Activated CD4-positive, alpha-beta T cell treated with anti-CD3 and anti-CD28 coated beads for 36 hours (primary cell): Measurements from ENCODE around the gene MAST4. TPM values are rescaled to one million over a fixed set of nuclear protein-coding genes. Genes with fewer than 3 reads are reported as not detected.

Experiments used
- ATAC-seq: fragments of 200-7000 bp; cut with Tn5 transposase; one replicate; pipeline ENCODE4 v1.10.0; 2021; ENCODE audit warnings: mild to moderate bottlenecking, moderate library complexity
- CTCF ChIA-PET: fragments of 350-600 bp; sonication (Branson Sonifier 250); formaldehyde crosslinking; loops from one replicate; lab custom pipeline; 2021; ENCODE audit warnings: antibody characterized with exemption; lab: Charles Lee
- POLR2A ChIA-PET: fragments of 350-600 bp; sonication (Branson Sonifier 250); formaldehyde crosslinking; loops from one replicate; lab custom pipeline; 2021; ENCODE audit warnings: antibody characterized with exemption, inconsistent platforms; lab: Charles Lee
- DNase-seq: peaks from one replicate; pipeline ENCODE4 v3.0.0-alpha.2; 2020
- H3K27ac Mint-ChIP-seq: one replicate; pipeline ENCODE4 v1.8.0; 2021; ENCODE audit warnings: mixed read lengths
- H3K27me3 Mint-ChIP-seq: one replicate; pipeline ENCODE4 v1.8.0; 2021; ENCODE audit warnings: mixed read lengths
- H3K36me3 Mint-ChIP-seq: one replicate; pipeline ENCODE4 v1.8.0; 2021; ENCODE audit warnings: low read depth, mixed read lengths
- H3K4me1 Mint-ChIP-seq: one replicate; pipeline ENCODE4 v1.8.0; 2021; ENCODE audit warnings: mixed read lengths
- H3K4me3 Mint-ChIP-seq: one replicate; pipeline ENCODE4 v1.8.0; 2021; ENCODE audit warnings: mild to moderate bottlenecking, moderate library complexity, mixed read lengths
- H3K9me3 Mint-ChIP-seq: one replicate; pipeline ENCODE4 v1.8.0; 2021; ENCODE audit warnings: low read depth, mixed read lengths
- intact Hi-C, 2 experiments: fragments of 100-400 bp; cut with DNase I in 1 of 2; cut with micrococcal nuclease in 1 of 2; formaldehyde crosslinking; loops; one replicate each; pipeline versions ENCODE4 v1.14.2 to v1.15.1; 2022 to 2024; cut with DNase I, micrococcal nuclease
- total RNA-seq, 2 experiments: library from RNA; stranded (reverse); gene quantifications; one replicate each; pipeline ENCODE4 v1.2.3, GENCODE V29; 2021

MAST4 gene
- total RNA-seq, 2 experiments from 2014 or later: 19.2 to 26.7 TPM

- Mint-ChIP-seq H3K27me3 (no peaks in the 10 kb centered on the region), H3K9me3 (no peaks in the 10 kb centered on the region), H3K4me1 (peaks cover 49% of the 10 kb centered on the region), H3K27ac (peak overlapping the region; percentile 86), H3K4me3 (no peak overlapping the region), H3K36me3 (no peaks in the 10 kb centered on the region)
- CTCF ChIA-PET: interaction anchor here (0.6 to 2.8 kb wide), 8 partner anchors 31 to 65 kb away, joined by 3 to 9 read pairs (median 4); no protein-coding TSS in a partner anchor
- POLR2A ChIA-PET: no interaction called here
- ATAC-seq (no peak), DNase-seq (no peak)
- intact Hi-C loops: no loop called here
Observed at GRCh38 chr5:67214707-67215447, 618.7 kb downstream of the MAST4 start.

GRCh38 chr5:67215519-67216471, 619.6 kb downstream of the MAST4 start:
- ATAC-seq: peak; percentile 97
- no peaks in the 10 kb centered on the region for H3K36me3 Mint-ChIP-seq
- H3K27me3 Mint-ChIP-seq: no peaks in the 10 kb centered on the region
- peak overlapping the region; percentile 56 for H3K4me3 Mint-ChIP-seq
- ChIA-PET POLR2A (no interaction called here), CTCF (interaction anchor here (0.9 to 3.4 kb wide), 6 partner anchors 8 to 218 kb away, joined by 3 to 12 read pairs (median 4); no protein-coding TSS in a partner anchor)
- intact Hi-C loops: no loop called here
- peaks cover 51% of the 10 kb centered on the region for H3K4me1 Mint-ChIP-seq
- peak; percentile 81 for DNase-seq
- H3K9me3 Mint-ChIP-seq: no peaks in the 10 kb centered on the region
- H3K27ac Mint-ChIP-seq: peak overlapping the region; percentile 86

GRCh38 chr5:67216564-67216963, 620.4 kb downstream of the MAST4 start:
- ChIA-PET CTCF (interaction anchor here (3.4 kb wide), 1 partner anchor 9 kb away, joined by 12 read pairs; no protein-coding TSS in a partner anchor), POLR2A (no interaction called here)
- ATAC-seq (no peak), DNase-seq (no peak)
- intact Hi-C loops: no loop called here
- Mint-ChIP-seq H3K4me3 (peak overlapping the region; percentile 56), H3K27me3 (no peaks in the 10 kb centered on the region), H3K27ac (peak overlapping the region; percentile 86), H3K36me3 (no peaks in the 10 kb centered on the region), H3K4me1 (peaks cover 56% of the 10 kb centered on the region), H3K9me3 (no peaks in the 10 kb centered on the region)
